Inflammatory macrophage (primary cell): ENCODE measurements around the gene WDR6.
"Not testable (repeated sequence)": the region's sequence is repeated elsewhere in the genome, so short reads cannot be mapped to it uniquely, and the experiment has no call there.

ENCODE experiments used
- DNase-seq, 2 donors: peaks; one replicate each; pipeline ENCODE4 v3.0.0-alpha.2; 2020 to 2022

Gene WDR6

DNA sequence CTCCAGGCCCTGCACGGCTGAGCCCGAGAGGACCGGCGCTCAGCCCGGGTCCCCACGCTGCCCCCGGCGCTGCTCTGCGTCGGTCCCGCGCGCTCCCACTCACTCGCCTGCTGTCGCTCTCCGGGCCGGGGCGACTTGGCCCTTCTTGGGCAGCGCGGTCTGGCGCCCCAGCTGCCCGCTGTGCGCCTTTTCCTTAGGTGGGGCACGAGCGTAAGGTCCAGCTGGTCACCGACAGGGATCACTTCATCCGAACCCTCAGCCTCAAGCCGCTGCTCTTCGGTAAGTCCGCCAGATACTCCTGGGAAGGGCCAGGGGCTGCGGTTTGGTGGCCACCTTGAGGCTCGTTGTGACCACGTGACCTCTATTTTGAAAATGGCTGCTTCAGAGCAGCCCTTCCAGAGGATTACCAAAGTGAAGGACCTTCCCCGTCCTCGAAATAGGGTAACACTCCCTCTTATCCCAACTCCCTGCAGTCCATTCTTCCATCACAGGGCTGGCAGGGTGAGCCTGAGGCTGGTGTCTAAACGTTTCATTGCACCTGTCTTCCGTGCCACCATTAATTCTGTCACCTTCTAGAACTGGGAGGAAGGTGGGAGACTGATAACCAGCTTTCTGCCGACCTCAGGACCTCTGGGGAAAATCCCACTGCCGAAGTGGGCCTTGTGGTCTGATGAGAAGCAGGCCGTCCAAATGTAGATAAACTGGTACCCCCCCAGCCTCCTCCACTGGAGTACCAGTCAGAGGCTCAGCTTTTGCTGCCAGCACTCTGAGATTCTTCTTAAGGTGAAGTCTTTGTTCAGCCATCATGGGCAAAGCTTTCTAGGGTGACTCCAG lies 16.3 kb upstream of the WDR6 start:
- peak; percentile 7 to 12 for DNase-seq

DNA sequence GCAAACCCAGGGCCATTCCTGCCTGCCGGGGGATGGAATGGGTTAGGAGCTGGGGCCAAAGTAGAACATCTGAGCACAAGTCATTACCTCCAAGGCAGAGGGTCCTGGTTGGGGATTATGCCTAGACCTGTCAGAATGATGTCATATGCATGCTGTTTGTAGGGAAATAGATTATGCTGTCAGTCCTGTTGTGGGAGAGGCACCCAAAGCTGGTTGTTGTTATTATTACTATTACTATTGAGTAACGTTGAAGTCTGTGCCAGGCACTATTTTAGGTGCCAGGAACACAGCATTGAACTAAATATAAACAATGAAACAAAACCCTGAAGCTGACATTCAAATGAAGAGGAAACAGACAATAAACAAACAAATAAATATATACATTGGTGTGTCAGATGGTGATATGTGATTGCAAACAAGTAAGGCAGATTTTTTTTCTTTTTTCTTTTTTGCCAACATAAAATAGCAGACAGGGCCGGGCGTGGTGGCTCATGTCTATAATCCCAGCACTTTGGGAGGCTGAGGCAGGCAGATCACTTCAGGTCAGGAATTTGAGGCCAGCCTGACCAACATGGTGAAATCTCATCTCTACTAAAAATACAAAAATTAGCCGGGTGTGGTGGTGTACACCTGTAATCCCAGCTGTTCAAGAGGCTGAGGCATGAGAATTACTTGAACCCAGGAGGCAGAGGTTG lies 15.2 kb upstream of the WDR6 start:
- no peak for DNase-seq

DNA sequence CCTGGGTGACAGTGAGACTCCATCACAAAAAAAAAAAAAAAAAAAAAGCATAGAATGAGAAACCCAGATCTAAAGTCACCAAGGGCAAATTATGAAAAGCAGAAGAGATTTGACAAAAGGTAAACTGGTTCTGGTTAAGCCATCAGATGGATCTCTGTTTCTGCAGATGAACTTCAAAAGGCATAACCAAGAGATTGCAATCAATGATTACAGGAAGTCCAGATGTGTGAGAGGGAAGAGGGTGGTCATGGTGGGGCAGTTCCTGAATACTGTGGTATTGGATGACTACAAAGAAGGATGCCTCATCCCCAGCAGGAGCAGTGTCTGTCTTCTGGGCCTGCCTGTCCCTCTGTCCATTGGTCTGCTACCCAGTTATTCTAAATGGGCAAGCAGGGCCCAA lies 13.4 kb upstream of the WDR6 start:
- DNase-seq = peak in 1 of 2 donors; percentile 10

DNA sequence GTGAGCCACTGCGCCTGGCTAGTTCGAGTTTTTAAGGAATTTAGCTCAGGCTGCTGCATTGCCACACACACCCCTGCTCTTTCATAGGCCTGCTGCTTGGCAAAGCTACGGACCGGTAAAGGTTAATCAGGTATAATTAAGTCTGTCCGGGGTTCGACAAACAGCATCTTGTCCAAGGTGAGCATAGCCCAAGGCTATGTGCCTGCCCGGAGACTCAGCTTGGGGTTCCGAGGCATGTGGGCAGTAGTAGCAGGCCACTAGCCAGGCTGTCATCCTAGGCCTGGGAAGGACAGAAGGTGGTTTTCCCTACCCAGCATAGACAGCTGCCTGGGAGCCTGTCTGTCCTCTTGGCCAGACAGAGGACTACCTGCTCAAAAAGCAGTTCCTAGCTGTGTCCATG lies 10.6 kb upstream of the WDR6 start:
- DNase-seq = no peak

DNA sequence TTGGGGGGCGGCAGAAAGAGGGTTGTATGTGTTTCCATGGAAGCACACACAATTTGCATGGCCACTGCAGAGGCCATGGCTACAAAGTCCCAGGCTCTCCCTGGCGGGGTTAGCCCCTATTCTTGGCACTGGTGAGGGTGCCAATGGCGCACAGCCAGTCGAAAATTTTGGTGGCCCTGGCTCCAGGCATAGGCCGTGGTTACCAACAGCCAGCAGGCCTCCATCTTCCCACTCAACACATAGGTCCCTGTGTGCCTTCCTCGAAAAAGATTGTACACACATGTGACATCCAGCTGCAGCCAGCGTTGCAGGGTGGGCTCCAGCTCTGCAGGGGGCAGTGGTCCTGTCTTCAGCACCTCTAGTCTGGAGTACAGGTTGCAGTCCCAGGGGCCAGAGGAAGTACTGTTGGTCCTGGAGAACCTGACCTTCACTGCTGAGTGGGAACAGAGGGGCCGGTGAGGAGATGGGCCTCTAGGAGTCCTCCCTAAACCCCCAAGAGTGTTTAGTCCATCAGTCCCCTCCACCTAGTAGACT lies 10.0 kb upstream of the WDR6 start:
- DNase-seq = no peak

DNA sequence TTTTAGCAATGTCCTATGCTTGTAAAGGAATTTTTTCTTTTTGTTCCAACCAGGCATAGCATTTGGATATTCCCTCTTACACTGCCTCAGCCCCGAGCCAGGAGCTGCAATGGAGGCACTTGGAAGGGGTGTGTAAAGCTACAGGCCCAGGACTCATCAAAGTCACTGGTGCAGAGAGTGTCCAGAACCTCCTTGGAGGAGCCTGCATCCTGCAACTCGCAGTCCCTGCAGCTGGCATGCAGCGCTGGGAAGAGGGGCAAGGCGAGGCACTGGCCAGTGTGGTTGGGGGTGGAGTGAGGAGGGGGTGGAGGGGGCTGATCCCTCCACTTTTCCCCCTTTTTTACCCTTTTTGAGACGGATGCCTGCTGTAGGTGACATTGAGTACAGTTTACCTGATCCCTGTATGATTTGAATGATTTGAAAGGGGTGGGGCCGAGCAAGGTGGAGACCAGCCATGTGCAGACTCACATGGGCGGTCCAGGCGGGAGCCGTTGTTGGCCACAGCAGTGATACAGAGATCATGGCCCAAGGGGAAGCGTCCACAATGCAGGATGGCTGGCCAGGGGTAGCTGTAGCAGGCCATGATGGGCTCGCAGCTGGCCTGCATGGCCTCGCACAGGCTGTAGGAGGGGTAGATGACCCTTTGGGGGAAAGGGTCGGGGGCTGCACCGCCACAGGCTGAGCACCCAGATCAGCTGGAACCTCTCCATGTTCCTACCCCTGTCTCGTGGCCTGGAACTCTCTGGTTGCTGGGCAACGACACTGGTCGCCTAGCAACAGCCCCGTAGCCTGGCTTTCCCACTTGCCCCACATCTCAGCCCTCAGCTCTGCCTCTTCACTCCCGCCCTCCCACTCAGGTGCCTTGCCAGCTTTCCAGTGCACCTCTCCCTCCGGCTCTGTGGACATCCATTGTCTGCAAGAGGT lies 9.2 kb upstream of the WDR6 start:
- no peak for DNase-seq

DNA sequence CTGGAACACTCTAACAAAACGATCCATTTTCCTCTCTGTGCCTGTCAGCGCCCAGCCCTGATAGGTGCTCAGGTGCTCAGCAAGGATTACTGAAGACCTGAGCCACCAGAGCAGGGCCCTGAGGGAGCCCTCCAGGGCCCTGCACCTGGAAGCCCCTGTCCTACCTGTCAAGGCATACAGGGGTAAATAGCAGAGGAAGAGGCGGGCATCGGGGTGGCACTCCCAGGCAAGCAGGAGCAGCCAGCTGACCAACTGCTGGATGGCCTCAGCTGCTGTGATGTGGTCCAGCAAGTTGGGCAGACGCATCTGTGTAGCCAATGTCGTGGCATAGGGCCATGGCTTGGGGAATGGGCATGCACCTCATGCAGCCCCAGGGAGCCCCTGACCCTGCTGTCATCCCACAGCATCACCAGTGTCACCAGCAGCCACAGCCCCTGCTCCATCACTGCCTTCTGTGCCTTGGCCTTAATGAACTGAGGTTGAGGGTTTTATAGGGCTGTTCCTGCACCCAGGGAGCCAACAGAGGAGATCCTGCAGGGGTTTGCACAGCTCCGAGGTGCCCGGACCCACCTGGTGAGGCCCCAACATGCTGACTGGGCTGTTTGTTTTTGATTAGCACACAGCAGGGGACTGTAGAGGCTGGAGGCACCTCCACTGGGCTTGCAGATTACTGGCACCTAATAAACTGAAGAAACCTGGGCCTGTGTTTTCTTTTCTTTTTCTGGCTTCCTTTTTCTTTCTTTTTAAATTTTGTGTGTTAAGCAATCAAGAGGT lies 7.9 kb upstream of the WDR6 start:
- no peak for DNase-seq

DNA sequence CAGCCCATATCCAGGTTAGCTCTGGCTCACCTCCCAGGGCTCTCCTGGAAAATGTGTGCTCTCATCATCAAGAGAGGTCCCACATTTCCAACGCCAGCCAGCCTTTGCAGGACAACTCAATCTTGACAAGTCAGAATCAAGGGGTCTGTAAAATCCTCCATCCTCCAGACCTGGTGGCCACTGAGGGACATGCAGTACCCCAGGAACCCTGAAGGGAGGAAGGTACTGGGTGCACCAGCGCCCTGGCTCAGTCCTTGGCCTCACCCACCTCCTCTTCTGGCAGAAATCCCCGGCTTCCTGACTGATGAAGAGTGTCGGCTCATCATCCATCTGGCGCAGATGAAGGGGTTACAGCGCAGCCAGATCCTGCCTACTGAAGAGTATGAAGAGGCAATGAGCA lies 6.0 kb upstream of the WDR6 start:
- DNase-seq = no peak

DNA sequence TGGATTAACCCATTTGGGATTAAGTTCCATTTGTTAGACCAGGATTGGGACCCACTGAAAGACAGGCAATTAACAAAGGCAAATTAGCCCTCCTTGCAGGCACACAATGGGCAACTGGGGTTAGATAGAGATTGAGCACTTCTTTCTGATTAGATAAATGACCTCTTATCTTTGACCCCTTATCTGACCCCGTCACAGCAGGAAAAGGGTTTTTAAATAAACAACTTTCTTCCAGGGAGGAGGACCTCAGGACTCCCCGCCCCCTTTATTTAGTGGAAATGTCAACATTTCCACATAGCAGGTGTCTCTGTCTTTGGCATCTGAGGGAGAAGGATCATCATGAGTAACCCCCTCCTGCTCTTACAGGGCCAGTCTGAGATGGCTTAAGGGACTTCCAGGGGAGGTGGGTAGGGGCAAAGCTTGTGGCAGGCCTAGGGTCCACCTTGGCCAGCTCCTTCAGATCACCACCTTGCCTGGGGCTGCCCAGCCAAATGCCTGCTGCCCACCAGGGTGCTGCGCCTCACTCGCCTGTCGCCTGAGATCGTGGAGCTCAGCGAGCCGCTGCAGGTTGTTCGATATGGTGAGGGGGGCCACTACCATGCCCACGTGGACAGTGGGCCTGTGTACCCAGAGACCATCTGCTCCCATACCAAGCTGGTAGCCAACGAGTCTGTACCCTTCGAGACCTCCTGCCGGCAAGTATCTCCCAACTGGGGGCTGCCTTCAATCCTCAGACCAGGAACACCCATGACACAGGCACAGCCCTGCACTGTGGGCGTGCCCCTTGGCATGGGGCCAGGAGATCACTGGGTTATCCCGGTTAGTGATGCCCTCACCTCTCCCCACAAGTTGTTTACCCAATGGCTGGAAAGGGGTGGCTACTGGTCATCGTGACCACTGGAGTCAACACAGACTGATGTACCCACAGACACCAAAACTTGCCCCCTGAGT lies 2.6 kb upstream of the WDR6 start:
- DNase-seq = no peak

DNA sequence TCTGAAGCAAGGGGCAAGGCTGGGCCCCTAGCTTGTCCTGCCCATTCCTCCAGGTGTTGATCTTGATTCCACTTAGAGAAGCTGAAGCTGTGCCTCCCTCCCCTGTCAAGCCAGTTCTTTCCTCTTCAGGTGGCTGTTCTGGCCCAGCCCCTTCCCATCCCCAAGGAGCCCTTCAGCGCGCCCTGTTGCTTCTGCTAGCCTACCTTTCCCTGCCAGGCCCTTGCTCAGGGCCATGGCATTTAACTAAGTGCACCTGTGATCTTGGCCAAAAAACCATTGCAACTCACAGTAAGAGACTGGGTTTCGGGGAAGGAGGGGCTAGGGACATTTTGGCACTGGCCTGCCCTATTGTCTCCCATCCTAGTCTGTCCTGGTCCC lies 1.9 kb upstream of the WDR6 start:
- DNase-seq = no peak

DNA sequence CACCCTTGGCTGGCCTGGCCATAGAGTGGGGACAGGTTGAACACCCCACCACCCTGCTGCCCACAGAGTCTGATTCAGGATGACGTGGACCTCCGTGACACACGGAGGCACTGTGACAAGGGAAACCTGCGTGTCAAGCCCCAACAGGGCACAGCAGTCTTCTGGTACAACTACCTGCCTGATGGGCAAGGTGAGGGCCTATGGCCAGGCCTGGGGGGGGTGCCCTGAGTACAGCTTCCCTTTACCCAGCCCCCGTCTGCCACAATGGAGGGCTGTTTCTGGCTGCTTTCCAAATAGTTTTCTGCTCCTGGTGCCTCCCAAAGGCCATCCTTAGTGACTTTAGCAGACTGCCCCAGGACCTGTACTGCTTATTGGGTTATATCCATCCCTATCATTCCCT lies 1.2 kb upstream of the WDR6 start:
- no peak for DNase-seq

DNA sequence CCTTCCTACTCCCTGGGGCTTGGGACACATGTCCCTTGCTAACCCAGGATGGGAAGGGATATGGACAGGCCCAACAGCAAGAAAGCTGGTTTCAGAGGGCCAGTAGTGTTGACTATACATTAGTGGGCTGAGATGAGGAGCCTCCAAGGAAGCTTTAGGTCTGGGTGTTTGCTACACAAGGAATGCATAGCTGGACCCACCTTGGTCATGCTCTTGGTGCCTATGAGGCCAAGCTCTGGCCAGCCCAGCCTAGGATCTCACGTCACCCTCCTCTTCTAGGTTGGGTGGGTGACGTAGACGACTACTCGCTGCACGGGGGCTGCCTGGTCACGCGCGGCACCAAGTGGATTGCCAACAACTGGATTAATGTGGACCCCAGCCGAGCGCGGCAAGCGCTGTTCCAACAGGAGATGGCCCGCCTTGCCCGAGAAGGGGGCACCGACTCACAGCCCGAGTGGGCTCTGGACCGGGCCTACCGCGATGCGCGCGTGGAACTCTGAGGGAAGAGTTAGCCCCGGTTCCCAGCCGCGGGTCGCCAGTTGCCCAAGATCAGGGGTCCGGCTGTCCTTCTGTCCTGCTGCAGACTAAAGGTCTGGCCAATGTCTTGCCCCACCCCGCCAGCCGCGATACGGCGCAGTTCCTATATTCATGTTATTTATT lies 653 bp upstream of the WDR6 start:
- peak; percentile 14 to 50 for DNase-seq

DNA sequence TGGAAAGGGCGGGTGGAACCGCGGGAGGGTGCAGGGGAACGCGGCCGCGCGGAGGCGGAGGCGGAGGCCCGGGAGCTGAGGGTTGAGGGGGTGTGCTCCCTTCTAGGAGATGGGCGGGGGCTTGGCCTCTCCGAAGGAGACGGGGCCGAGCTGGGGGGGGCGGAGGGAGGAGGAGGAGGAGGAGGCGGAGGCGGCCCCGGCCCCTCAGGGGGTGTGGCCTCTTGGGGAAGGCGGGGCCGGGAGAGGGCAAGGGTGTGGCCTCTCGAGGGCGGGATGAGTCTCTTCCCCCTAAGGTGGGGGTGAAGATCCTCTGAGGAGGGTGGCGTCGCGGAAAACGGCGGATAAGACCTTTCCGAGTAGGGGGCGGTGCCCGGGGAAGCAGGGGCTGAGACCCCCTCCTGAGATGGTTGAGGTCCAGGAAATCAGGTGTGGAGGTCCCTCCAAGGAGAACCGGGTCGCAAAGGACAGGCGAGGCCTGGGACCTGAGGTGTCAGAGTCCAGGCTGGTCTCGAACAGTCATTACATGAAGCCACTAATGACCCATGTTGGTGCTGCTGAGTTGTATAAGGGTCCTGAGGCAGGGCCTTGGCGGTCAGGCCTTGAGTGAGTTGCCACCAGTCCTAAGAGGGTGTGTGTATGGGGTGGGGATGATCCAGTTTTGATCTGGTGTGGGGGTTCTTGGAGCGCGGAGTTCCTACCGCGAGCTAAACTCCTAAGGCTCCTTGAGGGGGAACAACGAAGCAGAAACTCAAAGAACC lies 759 bp downstream of the WDR6 start:
- peak; percentile 60 to 78 for DNase-seq

DNA sequence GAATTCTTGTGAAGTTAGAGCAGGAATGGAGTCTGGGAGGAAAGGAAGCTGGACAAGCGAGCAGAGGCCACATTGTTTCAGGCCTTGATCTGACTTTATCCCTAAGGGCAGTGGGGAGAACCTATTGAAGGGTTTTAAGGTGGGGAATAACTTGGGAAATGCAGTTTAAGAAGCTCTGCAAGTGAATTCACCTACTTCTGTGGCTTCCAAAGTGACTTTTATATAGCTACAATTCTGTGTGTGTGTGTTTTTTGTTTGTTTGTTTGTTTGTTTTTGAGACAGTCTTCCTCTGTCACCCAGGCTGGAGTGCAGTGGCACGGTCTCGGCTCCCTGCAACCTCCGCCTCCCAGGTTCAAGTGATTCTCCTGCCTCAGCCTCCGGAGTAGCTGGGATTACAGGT lies 1.4 kb downstream of the WDR6 start:
- not testable (repeated sequence) for DNase-seq

DNA sequence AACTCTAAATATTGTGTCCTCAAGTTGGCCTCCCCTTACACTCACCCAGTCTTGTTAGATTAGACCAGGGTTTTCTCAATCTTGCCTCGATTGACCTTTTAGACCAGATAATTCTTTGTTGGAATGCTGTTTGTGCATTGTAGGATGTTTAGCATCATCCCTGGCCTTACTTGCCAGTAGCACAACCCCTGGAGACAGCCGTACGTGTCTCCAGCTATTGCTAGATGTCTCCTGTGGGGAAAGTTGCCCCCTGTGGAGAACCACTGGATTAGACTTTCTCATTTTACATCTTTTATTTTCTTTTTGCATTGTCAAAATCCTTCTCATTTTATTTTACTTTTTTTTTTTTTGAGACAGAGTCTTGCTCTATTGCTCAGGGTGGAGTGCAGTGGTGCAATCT lies 2.2 kb downstream of the WDR6 start:
- DNase-seq = no peak

DNA sequence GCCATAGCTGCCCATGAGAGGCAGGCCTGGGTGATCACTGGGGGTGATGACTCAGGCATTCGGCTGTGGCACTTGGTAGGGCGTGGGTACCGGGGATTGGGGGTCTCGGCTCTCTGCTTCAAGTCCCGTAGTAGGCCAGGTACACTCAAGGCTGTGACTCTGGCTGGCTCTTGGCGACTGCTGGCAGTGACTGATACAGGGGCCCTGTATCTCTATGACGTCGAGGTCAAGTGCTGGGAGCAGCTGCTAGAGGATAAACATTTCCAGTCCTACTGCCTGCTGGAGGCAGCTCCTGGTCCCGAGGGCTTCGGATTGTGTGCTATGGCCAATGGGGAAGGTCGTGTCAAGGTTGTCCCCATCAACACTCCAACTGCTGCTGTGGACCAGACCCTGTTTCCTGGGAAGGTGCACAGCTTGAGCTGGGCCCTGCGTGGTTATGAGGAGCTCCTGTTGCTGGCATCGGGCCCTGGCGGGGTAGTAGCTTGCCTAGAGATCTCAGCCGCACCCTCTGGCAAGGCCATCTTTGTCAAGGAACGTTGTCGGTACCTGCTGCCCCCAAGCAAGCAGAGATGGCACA lies 5.3 kb downstream of the WDR6 start:
- DNase-seq = no peak

DNA sequence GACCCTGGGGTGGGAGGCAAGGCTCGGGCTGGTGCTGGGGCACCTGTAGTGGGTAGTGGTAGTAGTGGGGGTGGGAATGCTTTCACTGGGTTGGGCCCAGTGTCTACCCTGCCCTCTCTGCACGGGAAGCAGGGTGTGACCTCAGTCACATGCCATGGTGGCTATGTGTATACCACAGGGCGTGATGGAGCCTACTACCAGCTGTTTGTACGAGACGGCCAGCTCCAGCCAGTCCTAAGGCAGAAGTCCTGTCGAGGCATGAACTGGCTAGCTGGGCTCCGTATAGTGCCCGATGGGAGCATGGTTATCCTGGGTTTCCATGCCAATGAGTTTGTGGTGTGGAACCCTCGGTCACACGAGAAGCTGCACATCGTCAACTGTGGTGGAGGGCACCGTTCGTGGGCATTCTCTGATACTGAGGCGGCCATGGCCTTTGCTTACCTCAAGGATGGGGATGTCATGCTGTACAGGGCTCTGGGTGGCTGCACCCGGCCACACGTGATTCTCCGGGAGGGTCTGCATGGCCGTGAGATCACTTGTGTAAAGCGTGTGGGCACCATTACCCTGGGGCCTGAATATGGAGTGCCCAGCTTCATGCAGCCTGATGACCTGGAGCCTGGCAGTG lies 6.0 kb downstream of the WDR6 start:
- DNase-seq = no peak

DNA sequence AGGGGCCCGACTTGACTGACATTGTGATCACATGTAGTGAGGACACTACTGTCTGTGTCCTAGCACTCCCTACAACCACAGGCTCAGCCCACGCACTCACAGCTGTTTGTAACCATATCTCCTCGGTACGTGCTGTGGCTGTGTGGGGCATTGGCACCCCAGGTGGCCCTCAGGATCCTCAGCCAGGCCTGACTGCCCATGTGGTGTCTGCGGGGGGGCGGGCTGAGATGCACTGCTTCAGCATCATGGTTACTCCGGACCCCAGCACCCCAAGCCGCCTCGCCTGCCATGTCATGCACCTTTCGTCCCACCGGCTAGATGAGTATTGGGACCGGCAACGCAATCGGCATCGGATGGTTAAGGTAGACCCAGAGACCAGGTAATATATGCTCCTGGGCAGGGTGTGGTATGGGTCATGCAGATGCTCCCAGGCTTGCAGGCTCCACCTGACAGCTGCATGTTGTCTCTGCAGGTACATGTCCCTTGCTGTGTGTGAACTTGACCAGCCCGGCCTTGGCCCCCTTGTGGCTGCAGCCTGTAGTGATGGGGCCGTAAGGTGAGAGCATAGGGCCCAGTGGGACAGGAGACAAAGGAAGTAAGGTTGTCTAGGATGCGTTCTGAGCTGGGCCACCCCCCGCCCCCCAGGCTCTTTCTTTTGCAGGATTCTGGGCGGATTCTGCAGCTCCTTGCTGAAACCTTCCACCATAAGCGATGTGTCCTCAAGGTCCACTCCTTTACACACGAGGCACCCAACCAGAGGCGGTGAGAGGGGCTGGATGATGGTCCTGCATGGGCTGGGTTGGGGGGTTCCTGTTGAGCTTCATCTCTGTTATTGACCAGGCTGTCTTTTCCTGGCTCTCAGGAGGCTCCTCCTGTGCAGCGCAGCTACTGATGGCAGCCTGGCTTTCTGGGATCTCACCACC lies 6.8 kb downstream of the WDR6 start:
- peak; percentile 45 to 49 for DNase-seq
